Peyer's patch (tissue), 4 donors: Measurements from ENCODE around the gene SHISA9. TPM values are rescaled to one million over a fixed set of nuclear protein-coding genes. Genes with fewer than 3 reads are reported as not detected.

Source experiments
- DNase-seq, 3 donors: peaks; one replicate each; pipeline ENCODE4 v3.0.0-alpha.2; 2017 to 2019
- H3K27ac ChIP-seq, 4 donors: fragments of 200-600 bp; sonication (generic); one replicate each; pipeline ENCODE4 v1.5.1; 2016 to 2019
- H3K27me3 ChIP-seq, 2 donors: fragments of 200-600 bp; sonication (generic); one replicate each; pipeline ENCODE4 v1.5.1; 2019
- H3K36me3 ChIP-seq, 3 donors: fragments of 200-600 bp; sonication (generic); one replicate each; pipeline ENCODE4 v1.5.1; 2016 to 2019
- H3K4me1 ChIP-seq, 4 donors: fragments of 200-600 bp; sonication (generic); one replicate each; pipeline ENCODE4 v1.5.1; 2016 to 2019
- H3K4me3 ChIP-seq, 4 donors: fragments of 200-600 bp; sonication (generic); 1 replicate in 3 of 4; 2 replicates in 1 of 4; pipeline ENCODE4 v1.5.1; 2016 to 2019; ENCODE audit warnings: mild to moderate bottlenecking in 1 of 4
- H3K9me3 ChIP-seq, 4 donors: fragments of 200-600 bp; sonication (generic); one replicate each; pipeline ENCODE4 v1.5.1; 2016 to 2019; ENCODE audit warnings: mild to moderate bottlenecking in 1 of 4
- CTCF ChIP-seq, 6 experiments: fragments of 450-650 bp in 4 of 6; fragments of 200-600 bp in 2 of 6; sonication (generic) in 1 of 6; IDR thresholded peaks; one replicate each; pipeline ENCODE4 v1.5.1; 2017 to 2019; ENCODE audit warnings: antibody characterized with exemption in 6 of 6, mild to moderate bottlenecking in 3 of 6, moderate library complexity in 1 of 6
- POLR2A ChIP-seq, 2 donors: fragments of 450-650 bp; IDR thresholded peaks; one replicate each; pipeline ENCODE4 v1.5.1; 2017; ENCODE audit warnings: antibody characterized with exemption in 2 of 2, mild to moderate bottlenecking in 2 of 2, moderate library complexity in 2 of 2
- total RNA-seq, 4 donors: library from RNA; depleted of rRNA; stranded (reverse); fragments of >200 nt; gene quantifications; one replicate each; pipeline ENCODE4 v1.1.0, GENCODE V29; 2016

The SHISA9 gene
- total RNA-seq, 4 donors from 2014 or later, result 0.66 TPM; not detected in 3

- Histone ChIP-seq H3K27ac (no peak overlapping the region), H3K4me3 (no peak overlapping the region), H3K9me3 (no peaks in the 10 kb centered on the region), H3K27me3 (no peaks in the 10 kb centered on the region), H3K36me3 (no peaks in the 10 kb centered on the region), H3K4me1 (no peaks in the 10 kb centered on the region)
- DNase-seq, result no peak
- TF ChIP-seq CTCF (IDR thresholded peaks at IDR 0.05) (no peak), POLR2A (IDR thresholded peaks at IDR 0.05) (no peak)
Measured at GRCh38 chr16:13186813-13187212, 285.4 kb downstream of the SHISA9 start.

- Histone ChIP-seq H3K36me3 (no peaks in the 10 kb centered on the region), H3K27ac (no peak overlapping the region), H3K4me1 (no peaks in the 10 kb centered on the region), H3K9me3 (peaks cover 0 to 2% (median 0%) of the 10 kb centered on the region in 4 donors), H3K27me3 (no peaks in the 10 kb centered on the region), H3K4me3 (no peak overlapping the region)
- TF ChIP-seq POLR2A (IDR thresholded peaks at IDR 0.05) (no peak), CTCF (IDR thresholded peaks at IDR 0.05) (no peak)
- DNase-seq, result no peak
Measured at GRCh38 chr16:13189250-13189649, 287.9 kb downstream of the SHISA9 start.

- no peak overlapping the region for H3K27ac ChIP-seq
- no peaks in the 10 kb centered on the region for H3K27me3 ChIP-seq
- TF ChIP-seq CTCF (IDR thresholded peaks at IDR 0.05) (no peak), POLR2A (IDR thresholded peaks at IDR 0.05) (no peak)
- no peaks in the 10 kb centered on the region for H3K4me1 ChIP-seq
- H3K36me3 ChIP-seq, result no peaks in the 10 kb centered on the region
- H3K4me3 ChIP-seq, result no peak overlapping the region
- H3K9me3 ChIP-seq, result peaks cover 0 to 2% (median 0%) of the 10 kb centered on the region in 4 donors
- no peak for DNase-seq
Measured at GRCh38 chr16:13193721-13194120, 292.3 kb downstream of the SHISA9 start.

- DNase-seq, result no peak
- Histone ChIP-seq H3K4me3 (no peak overlapping the region), H3K9me3 (peaks cover 0 to 2% (median 0%) of the 10 kb centered on the region in 4 donors), H3K27me3 (no peaks in the 10 kb centered on the region), H3K36me3 (no peaks in the 10 kb centered on the region), H3K27ac (no peak overlapping the region), H3K4me1 (no peaks in the 10 kb centered on the region)
- no peak for TF ChIP-seq POLR2A (IDR thresholded peaks at IDR 0.05)
- TF ChIP-seq CTCF (IDR thresholded peaks at IDR 0.05), result no peak
Measured at GRCh38 chr16:13194766-13195165, 293.4 kb downstream of the SHISA9 start.

- H3K27ac ChIP-seq, result no peak overlapping the region
- H3K27me3 ChIP-seq, result no peaks in the 10 kb centered on the region
- no peaks in the 10 kb centered on the region for H3K9me3 ChIP-seq
- DNase-seq, result no peak
- no peak for TF ChIP-seq CTCF (IDR thresholded peaks at IDR 0.05)
- no peak for TF ChIP-seq POLR2A (IDR thresholded peaks at IDR 0.05)
- H3K4me1 ChIP-seq, result no peaks in the 10 kb centered on the region
- H3K4me3 ChIP-seq, result no peak overlapping the region
- H3K36me3 ChIP-seq, result no peaks in the 10 kb centered on the region
Measured at GRCh38 chr16:13203725-13204124, 302.3 kb downstream of the SHISA9 start.

GRCh38 chr16:13205352-13205751, 304.0 kb downstream of the SHISA9 start:
- Histone ChIP-seq H3K4me1 (no peaks in the 10 kb centered on the region), H3K27me3 (no peaks in the 10 kb centered on the region), H3K27ac (no peak overlapping the region), H3K9me3 (no peaks in the 10 kb centered on the region), H3K36me3 (no peaks in the 10 kb centered on the region), H3K4me3 (no peak overlapping the region)
- no peak for TF ChIP-seq CTCF (IDR thresholded peaks at IDR 0.05)
- TF ChIP-seq POLR2A (IDR thresholded peaks at IDR 0.05), result no peak
- DNase-seq, result no peak
